DMS 273 (cell line): Measurements from ENCODE around the gene BLOC1S1.

Experiments
- DNase-seq: peaks from one replicate; lab custom pipeline; 2025; ENCODE audit not compliant: unreplicated experiment; lab: John Stamatoyannopoulos, UW

BLOC1S1 gene

DNA sequence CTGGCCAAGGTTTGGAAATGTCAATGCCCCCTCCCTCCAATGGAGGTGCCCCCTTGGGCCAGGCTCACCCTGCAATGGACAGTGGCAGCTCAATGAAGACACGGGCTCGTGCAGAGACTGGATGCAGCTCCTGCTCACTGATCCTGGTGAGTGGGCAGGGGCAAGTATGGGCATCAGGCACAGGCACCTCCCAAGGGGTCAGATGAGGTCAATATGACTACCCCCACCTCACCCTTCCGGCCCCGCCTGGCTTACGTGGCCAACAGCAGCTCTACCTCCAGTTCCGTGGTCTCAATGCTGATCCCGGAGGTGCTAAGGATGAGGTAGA, 21.7 kb upstream of the BLOC1S1 start:
- no peak for DNase-seq

DNA sequence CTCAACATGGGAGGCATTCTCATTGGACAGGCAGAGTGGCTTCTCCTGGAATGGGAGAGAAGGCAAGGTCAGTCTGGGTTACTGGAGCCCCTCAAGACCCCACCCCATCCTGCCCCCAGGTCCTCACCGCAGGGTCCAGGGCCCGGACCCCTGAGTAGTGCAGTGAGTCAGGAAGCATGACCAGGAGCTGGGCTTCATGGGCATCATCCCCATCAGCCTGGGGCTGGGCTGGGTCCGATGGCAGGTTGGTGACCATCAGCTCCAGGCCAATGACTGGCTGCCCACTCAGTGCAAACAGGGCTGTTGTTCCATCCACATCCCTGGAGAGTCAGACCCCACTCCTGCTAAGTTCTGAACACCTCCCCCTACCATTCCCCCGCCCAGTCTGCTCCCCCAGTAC, 21.2 kb upstream of the BLOC1S1 start:
- no peak for DNase-seq

DNA sequence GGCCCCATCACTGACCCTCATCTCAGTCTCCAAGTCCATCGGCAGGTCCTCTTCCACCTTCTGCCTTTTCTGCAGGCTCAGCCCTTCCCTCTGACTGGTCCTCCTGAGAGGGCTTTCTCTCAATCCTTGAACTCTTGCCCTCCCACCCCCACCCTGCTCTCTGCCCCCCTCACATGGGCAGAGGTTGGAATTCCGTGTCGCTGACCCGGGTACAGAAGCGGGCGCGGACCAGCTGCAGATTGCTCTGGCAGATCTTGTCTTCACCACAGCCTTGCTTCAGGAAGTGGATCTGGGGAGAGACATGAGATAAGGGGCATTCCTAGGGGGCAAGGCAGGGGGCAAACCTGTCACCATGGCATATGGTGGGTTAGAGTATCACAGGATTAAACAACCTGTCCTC, 20.5 kb upstream of the BLOC1S1 start:
- DNase-seq = no peak

DNA sequence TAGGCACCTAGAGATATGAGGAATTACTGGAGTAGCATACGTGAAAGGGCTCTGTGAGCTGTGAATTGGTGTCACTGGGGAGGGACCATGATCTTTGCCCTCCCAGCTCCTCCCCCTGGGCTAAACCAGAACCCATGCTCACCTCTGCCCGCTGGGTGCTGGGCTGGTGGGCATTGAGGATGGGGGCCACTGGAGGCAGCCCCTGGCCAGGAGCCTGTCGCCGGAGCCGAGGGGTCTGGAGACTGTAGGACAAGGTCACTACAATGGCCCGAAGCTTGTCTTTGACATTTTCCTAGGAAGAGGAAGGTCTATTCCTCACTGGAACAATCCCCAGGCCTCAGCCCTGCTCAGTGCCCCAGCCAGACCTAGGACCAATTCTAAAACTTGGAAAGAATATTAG, 19.7 kb upstream of the BLOC1S1 start:
- no peak for DNase-seq

DNA sequence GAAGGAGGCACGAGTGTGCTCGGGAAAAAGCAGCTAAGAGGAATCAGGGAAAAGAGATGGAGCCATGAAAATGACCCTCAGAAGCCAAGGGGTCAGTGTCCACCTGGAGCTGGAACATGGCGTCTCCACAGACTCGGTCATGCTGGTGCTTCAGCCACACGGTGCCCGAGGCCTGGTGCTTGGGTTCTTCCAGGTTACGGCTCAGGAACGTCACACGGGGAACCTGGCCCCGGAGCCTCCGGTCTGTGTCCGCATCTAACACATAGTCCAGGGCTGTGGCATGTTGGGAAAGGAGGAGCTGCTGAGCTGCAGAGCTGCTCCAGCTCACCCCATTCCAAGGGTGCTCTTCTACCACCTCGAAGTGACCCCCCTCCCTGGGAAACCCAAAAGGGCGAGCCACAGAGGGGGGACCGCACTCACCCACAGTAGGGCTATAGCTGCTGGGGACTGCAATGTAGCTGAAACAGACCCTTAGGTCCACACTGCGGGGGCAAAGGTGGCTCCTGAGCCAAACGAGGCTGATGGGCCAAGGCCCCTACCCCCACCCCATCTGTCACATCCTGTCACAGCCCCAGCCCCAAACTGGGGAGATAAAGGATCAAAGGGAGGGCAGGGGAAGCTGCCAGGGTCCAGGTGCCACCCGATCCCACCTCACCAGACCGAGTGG, 18.9 kb upstream of the BLOC1S1 start:
- no peak for DNase-seq

DNA sequence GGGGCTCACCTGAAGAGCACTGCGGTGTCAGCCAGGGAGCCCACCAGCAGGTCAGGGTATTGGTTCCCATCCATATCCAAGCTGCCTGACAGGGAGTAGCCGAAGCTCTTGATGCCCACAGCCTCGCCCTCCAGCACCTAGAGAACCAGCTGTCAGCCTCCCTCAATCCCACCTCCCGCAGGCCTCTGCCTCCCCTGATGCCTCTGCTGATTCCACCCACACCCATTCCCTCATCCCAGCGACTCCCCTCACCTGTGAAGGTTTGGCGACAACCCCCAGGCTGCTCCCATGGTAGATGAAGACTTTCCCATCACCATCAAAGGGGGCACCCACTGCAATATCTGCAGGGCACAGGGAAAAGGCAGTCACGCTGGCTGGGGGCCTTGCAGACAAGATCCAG, 18.2 kb upstream of the BLOC1S1 start:
- DNase-seq = no peak

DNA sequence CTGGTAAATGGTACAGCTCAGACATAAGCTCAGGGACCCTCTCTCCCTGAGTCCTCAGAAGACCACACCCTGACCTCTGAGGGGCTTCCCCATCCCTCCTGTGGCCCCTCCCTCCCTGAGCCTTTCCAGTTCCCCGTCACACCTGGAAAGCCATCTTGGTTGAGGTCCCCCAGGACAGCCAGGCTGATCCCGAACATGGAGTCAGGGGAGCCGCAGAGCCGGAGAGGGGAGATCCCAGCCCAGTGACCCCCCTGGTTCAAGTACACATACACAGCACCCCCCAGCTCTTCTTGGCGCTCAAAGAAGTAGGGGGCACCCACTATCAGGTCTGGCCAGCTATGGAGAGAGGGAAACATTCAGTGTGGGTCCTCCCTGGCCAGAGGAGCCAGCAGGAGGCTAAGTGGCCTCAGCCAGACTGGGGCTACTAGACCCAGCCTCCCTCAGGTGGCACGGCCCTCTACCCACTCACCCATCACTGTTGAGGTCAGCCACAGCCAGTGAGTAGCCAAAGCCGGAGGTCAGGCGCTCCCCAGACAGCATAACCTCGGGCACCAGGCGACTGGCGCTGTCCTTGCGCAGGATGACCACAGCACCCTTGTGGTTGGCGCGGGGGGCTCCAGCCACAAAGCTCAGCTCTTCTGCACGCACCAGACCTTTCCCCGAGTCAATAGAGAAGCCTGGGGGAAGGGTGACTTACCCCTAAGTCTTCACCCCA, 17.4 kb upstream of the BLOC1S1 start:
- no peak for DNase-seq

DNA sequence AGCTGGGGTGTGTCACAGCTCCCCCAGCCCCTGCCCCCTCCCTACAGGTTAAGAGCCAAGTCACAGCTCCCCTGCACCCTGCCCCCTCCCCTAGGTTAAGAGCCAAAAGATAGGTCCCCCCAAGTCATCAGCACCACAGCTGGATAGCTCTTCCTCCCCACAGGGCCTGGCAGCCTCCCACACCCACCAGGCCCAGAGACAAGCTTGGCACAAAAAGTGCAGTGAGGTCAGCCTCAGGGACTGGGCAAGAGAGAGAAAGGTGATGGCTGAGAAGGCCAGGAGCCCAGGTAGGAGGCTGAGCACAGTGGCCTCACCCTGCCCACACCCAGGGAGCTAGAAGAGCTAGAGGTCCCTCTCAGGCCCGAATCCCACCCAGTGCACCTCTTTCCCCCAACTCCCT, 16.9 kb upstream of the BLOC1S1 start:
- no peak for DNase-seq

DNA sequence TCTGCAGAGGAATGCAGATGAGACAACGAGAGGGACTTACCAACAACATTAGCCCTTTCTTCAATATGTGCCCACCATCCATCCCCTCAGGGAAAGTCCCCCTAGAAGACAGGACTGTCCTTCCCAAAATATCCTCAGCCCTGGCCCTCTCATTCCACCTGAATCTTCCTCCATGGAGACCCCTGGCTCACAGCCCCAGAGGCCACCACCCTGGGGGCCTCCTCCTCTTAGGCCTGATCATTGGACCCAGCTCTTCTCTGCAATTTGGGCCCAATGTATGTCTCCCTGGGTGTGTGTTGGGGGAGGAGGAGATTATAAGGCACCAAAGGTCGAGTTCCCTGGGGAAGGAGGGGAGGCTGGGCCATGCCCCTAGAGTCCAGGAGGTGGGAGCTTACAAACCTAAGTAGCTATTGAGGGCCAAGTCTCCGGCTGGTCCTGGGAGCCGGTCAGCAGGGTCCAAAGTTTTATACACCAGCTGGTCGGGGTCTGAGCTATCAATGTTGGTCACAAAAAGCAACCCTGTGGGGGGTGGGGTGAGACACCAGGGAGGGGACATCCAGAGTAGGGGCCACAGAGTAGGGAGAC, 16.3 kb upstream of the BLOC1S1 start:
- DNase-seq = no peak

DNA sequence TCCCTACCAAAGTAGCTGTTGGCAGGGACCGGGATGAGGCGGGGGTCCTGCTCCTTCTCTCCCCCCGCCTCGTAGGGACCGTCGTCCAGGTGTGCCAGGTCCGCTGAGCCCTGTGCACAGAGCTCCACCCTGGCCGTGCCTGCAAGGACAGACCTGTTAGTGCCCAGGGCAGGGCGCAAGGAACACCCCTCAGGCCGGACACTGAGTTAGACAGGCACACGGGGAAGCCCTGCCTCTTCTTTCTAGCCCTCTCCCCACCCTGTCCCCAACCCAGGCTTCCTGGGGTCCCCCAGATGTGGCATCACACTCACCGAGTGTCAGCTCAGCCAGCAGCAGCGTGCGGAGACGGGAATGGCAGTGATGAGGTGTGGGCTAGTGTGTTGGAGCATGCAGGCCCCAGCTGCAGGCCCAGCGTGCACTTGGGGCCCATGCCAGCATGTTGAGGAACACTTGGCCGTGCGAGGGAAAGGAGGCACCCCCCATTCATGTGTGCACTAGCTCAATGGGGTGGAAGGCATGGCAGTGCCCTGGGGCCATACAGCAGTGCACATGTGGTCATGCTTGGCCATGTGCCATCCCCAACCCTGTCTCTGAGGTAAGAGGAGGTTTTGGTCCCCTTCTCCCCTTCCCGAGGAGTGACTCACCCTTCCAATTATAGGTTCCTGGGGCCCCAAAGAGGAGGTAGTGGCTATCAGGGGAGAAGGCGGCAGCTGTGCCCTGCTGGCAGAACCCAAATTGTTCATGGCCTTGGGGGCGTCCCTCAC, 15.4 kb upstream of the BLOC1S1 start:
- peak; percentile 33 for DNase-seq

DNA sequence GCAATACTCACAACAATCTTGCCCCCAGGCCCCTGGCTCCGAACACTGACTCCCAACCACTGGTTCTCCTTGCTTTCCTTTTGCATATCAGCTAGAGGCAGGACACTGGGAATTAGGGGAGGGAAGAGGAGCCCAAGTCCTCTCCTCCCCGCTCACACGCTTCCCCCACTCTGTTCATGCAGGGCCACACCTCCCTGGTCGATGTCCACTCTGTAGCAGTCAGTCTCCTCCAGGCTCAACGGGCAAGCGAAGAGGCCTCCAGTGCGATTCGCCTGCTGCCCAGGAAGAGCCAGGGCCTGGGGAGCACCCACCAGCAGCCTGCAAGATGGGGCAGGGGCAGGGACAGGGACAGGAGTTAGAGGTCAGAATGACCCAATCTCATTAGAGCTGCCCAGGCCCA, 13.0 kb upstream of the BLOC1S1 start:
- DNase-seq = no peak

DNA sequence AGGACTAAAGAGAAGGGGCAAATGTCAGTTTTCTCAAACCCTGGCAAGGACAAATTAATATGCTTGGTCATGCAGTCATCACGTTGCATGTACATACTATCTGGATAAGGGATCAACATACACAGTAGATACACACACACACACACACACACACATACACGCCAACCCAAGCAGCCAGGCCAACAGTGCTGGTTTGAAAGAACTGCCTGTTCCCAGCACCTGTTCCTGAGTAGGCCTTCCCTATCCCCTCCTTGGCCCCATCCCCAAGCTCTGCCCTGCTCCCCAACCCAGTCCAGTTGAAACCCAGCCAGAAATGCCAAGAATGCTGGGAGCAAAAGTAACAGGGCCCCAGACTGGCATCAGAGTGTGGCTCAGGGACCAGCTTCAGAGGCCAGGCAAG, 12.6 kb upstream of the BLOC1S1 start:
- no peak for DNase-seq

DNA sequence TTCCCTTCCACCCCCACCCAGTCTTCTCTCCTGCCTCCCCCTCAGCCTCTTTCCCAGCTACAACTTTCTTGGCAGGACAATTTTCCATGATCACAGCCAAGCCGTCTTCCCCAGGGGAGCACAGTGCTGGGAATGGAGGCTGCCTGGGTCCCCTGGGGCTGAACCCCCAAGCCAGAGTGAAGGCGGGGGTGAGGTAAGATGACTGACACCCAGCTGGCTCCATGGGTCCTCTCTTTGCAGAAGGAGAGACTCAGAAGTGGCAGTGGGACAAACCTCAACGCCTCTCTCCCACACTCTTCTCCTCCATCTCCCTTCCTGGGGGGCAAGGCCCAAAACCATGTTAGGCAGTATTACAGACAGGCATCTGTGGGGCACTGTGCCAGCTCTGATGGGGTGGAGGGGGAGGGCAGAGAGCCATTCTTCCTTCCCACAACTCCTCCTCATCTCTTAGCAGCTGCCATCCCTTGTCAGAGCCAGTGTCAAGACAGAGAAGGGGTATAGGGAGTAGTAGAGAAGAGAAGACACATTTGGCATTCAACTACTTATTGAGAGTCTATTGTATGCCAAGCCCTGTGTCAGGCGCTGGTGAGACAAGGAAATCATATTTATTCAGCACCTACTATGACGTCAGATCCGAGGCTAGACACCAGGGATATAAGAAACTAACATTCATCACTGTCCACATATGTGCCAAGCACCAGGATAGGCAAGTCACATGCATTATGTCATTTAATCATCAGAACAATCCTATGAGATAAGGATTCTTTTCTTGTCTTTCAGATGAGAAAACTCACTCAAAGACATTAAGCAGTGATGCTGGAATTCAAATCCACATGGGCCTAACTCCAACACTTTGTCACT, 11.7 kb upstream of the BLOC1S1 start:
- peak; percentile 56 for DNase-seq

DNA sequence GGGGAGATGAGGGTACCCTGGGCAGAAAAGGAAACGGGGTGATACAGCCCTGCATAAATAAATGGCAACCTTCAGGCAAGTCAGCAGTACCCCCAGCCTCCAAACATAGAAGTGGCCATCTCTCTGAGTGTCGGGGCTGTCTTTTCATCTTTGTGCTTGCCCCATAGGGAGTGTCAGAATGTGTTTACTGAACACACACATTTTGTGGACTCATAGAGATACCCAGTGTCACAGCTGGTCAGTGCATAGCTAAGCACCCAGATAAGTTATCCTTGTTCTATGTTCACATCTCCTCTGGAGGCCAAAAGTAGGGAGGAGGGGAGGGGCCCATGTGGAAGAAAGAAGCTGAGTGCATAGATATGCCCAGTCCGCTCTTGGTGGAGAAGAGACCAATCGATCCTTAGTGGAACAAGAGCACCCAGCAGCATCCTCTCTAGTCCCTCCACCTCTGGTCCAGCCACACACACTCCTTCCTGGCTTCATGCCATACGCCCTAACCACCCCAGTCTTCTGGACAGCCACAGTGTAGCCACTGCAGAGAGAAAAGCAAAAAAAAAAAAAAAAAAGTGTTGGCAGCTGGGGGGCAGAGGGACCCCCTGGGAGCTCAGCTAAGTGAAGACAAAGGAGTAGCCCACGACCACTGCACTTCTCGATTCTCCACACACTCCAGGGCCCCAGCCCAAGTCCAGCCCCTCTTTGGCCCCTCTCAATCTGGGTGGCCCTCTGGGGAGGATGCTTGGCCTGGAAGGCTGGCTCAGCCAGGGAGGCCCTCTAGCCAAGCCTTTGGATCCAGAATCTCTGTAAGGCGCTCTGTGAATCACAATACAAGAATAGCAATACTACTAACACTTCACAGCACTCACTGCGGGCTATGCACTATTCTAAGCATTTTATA, 10.8 kb upstream of the BLOC1S1 start:
- no peak for DNase-seq

DNA sequence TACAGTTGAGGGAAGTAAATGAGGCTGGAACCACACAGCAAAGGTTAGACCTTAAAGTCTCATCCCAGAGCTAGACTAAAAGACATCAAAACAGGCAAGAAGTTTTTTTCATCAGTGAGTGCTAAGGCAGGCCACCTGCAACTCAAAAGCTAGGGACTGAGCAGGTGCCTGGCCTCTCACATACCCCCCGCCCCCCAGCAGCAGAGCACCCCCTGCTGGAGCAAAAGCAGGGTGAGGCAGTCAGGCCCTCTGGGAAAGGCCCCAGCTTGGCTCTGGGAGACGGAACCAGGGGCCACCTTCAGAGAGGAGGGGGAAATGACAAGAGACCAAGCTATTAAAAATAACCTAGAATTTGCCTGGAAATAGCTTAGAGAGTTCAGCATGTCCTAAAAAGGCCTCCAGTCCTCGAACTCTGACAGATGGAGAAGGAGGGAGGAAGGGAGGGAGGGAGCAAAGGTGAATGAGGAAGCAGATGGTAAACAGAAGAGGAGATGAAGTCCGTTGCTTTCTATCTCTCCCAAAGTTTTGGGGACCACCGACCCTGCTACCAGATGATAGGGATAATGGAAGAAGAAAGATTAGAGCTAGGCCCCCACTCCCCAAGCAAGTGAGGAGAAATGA, 10.0 kb upstream of the BLOC1S1 start:
- DNase-seq = peak; percentile 64

DNA sequence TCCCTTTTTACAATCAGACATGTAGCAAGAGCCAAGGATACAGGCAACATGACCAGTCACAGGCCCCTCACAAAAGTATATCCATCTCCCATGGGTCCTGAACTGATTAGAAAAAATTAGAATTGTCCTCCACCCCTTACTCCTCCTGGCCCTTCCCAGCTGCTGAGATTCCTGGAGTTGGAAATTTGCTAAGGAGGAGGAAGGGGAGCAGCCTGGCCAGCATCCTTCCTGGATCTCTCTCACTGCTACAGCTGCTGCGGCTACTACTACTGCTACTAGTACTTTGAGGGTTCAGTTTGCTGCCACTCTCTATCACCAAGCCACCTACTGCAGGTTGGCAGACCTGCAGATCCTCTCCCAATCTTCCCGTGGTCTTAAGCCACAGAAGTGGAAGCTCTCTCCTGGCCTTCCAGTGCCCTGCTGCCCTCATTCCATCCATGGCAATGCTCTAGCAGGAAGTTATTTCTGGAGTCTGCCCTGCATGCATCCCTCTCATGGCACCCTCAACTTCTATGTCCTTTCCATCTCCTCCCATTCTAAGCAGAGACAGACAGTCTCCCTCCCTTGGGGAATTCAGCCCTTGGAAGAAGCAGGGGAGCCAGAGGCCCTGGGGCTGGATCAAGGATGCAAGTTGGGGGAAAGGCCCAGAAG, 9.2 kb upstream of the BLOC1S1 start:
- peak; percentile 25 for DNase-seq

DNA sequence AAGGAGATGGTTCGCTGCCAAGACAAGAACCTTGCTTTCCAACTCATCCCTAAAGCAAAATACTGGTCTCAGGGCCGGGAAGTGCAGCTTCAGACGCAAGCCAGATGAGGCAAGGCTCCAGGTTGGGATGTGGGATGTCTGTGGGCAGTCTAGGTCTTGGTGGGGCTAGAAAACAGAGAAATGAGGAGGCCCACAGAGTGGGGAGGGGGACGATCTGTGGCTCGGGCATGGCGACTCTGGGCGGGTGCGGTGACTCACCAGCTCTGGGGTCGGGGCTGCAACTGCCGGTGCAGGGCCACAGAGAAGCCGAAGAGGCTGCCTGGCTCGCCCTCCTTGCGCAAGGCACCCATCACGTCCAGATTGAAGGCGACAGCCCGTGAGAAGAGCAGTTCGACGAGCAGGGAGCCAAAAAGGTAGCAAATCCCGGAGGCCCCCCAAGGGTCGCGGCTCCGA, 8.6 kb upstream of the BLOC1S1 start:
- peak; percentile 57 for DNase-seq

DNA sequence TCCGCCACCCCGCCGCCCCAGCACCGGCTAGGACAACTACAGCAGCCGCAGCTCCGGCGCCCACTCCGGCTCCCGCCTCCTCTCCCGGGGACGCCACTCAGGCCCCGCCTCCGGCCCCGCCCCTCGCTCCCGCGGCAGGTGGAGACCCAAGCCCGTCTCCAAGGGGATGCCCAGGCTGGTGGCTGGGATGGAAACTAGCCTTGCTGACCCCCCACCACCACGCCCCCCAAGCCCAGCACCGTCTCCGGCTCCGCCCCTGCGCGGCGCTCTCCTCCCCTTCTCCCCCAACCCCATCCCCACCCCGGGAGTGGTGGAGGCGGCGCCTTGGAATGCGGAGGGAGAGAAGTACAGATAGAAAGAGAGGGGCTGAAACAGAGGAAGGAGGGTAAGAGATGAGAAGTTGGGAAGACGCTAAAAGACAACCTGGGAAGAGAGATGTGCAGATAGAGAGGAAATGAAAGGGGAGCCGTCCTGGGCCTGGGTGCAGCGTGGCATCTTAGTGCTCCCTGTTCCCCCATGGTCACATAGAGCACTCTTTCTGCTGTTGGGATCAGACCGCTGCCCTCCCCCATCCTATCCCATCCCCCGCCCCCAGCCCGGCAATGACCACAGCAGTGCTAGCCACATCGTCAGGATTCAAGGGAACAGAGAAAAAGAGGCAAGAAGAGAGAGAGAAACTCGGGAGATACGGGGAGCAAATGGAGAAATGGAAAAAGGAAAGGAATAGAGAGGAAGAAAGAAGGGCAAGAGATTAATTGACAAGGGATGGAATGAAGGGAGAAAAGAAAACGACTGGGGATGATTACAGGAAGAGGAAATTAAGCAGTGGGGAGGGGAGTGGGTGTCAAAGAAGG, 7.8 kb upstream of the BLOC1S1 start, which contains the start of gene ITGA7:
Gene ITGA7 (minus strand): TSS at position 64 of the 854 bp plus-strand sequence. CDS start 222 bp downstream, outside the sequence.
- DNase-seq = peak; percentile 86
